Hippocampal formation (tissue), 2 donors: ENCODE results near the gene GGACT.
A peak's percentile ranks its signal among the peaks of the same experiment; 100 is the strongest.
"Not testable (repeated sequence)": the region's sequence is repeated elsewhere in the genome, so short reads cannot be mapped to it uniquely, and the experiment has no call there.

Experiments used
- DNase-seq, 2 donors: peaks; one replicate each; lab custom pipeline; 2025; lab: John Stamatoyannopoulos, UW

Gene GGACT

DNA sequence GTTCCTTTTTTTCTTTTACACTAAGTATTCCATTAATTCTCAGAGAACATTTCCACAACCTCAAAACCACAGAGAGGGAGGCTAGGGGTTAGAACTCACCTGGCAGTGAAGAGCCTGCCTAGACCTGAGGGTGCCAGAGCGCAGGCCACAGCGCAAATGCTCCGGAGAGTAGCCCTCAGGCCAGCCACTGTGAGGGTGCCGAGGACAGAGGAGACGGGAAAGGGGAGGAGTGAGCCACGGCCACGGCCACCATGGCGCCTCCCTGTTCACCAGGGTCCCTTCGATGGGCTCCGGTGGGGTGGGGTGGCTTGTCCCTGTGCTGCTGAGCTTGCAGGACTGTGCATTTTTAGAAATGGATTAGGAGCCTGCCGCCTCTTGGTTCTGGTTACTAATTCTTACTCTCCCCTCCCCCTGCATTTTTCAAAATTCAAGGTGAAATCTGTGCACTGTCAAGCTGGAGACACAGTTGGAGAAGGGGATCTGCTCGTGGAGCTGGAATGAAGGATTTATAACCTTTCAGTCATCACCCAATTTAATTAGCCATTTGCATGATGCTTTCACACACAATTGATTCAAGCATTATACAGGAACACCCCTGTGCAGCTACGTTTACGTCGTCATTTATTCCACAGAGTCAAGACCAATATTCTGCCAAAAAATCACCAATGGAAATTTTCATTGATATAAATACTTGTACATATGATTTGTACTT is 58.8 kb downstream of the GGACT start:
- DNase-seq = no peak

- DNase-seq = no peak
Measured at GRCh38 chr13:100528820-100529219, 59.8 kb downstream of the GGACT start.

DNA sequence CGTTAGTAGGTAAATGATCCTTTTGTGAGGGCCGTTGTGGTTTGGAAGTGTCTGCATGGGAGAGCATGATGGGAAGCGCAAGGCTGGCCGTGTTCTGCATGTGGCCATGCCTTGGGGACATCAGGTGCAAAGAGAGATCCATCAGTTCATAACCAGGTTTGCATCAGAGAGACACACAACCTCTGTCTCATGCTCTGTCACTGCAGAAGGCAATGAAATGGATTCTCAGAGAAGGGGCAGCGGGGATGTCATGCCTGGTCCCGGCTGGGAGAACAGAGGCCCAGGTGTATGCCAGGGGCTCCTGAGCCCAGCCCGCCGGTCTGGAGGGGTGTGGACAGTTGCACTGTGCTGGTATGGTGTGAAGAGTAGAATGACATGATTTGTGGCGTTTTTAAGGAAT is 60.2 kb downstream of the GGACT start:
- no peak for DNase-seq

DNA sequence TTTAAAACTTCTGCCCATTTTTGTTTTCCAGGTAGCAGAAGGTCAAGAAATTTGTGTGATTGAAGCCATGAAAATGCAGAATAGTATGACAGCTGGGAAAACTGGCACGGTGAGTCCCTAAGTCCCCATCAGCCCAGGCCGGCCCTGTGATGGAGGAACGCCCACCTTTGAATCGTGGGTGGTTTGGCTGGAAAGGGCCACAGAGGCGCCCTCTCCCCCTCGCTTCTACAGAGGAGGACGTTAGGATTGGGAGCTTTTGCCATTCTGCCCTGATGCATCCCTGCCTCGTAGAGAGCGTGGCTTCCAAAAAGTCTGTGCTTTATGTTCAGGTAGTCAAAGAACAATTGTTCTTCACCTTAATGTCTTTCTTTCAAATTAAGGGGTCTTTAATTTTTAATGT is 60.9 kb downstream of the GGACT start:
- no peak for DNase-seq

GRCh38 chr13:100526318-100527000 is 62.1 kb downstream of the GGACT start:
- peak in 1 of 2 donors; percentile 24 for DNase-seq

- DNase-seq = no peak
Measured at GRCh38 chr13:100525453-100526317, 62.9 kb downstream of the GGACT start.

- not testable (repeated sequence) for DNase-seq
Measured at GRCh38 chr13:100524688-100525087, 63.9 kb downstream of the GGACT start.

GRCh38 chr13:100523981-100524386 is 64.6 kb downstream of the GGACT start:
- DNase-seq = no peak

DNA sequence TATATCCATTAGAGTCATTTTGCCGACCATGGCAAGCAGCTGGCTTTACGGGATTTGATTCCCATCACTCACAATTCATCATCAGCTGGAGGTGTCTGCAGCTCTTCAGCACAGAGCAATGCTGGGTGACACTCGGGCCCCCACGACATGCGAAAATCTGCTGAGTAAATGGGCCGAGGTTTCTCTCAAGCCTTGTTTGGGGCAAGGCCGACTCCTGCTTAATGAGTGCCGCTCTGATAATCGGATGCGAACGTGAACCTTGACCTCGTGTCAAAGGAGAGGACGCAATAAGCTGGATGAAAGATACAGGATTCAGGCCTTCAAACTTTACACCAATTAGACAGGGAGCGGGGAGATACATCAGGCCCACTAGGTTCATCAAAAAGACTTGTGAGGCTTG is 65.2 kb downstream of the GGACT start:
- DNase-seq = no peak

DNA sequence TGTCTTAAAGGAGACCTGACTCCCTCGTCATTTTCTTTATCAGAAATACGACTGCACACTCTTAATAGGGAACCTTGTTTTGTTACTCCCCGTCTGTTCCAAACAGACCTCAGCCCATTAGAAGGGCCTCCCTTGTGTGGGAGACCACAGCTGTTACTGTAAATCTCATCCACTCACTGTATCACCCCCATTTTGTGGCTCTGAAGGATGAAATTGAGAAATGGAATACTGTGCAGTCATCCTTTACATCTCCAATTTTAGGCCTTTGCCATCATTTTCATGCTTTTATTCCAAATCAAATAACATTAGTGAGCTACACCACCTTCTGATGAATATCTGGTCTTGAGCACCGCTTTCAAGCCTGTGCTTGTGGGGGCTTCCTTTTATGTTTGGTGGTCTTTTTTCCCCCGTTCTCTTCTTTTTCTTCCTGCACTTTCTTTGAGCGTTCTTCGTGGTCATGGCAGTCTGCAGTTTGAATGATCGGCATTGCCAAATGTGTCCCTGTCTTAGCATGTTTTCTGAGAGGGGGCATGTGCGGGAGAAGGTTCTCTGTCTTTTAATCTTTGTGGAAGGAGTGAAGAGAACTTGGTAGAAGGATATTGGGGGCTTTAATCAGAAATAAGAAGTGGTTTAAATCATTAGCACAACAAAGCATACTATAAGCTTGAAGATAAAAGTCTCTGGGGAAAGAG is 65.8 kb downstream of the GGACT start:
- DNase-seq = no peak

- DNase-seq = no peak
Measured at GRCh38 chr13:100521851-100522617, 66.6 kb downstream of the GGACT start.

- DNase-seq = no peak
Measured at GRCh38 chr13:100520936-100521850, 67.4 kb downstream of the GGACT start.

DNA sequence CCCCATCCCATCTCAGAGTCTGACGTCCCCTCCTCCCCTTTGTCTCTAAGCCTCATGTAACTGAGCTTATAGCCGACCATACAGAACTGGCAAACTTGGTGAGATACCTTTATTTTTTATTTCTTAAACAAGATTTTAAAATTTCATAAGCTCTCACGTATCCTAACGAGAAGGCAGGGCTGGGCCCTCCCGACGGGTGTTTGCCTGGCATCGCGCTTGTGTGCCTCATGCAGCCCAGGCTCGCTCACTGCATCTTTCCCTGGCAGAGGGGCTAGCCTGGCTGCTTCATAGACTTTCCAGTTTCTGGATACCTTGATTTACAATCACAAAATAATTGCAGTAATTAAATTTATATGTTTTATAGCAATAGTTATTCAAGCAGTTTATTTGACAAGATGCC is 69.0 kb downstream of the GGACT start:
- DNase-seq = no peak

GRCh38 chr13:100518394-100519062 is 70.1 kb downstream of the GGACT start:
- no peak for DNase-seq

- DNase-seq = no peak
Measured at GRCh38 chr13:100517728-100518127, 70.9 kb downstream of the GGACT start.

GRCh38 chr13:100517135-100517534 is 71.5 kb downstream of the GGACT start:
- DNase-seq = no peak

- no peak for DNase-seq
Measured at GRCh38 chr13:100515410-100515800, 73.2 kb downstream of the GGACT start.

DNA sequence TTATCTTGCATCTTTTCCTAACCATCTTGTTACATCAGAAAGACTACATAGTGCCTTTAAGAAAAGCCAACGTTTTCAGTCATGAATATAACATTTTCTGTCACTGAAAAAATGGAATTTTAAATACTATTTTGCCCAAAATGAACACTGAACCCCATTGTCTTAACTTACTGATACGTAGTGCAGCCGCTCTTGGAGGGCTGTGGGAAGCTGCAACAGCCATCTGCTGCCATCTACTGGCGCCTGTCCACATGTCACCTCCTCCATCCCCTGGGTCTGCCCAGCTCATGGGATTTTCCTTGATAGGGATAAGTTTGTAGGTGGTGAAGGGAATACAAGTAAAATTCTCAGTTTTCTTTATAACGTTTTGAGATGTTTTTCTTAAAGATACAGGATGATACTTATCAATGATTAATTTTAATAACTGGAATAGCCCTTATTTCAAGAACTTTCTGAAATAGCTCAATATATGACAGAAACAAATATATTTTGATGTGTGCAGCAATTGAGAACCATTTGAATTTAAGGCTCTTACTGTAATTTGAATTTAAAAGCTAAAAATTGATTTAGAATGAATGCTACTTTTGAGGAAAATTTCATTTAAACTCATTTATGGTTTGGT is 73.7 kb downstream of the GGACT start:
- peak; percentile 60 to 88 for DNase-seq

GRCh38 chr13:100513987-100514670 is 74.5 kb downstream of the GGACT start:
- no peak for DNase-seq
